GM12878 (cell line): ENCODE measurements around the gene CNTRL. TPM values are rescaled to one million over a fixed set of nuclear protein-coding genes. Genes with fewer than 3 reads are reported as not detected.

Source experiments
- ATAC-seq: fragments of 200-7000 bp; cut with Tn5 transposase; 3 replicates; pipeline ENCODE4 v1.9.1; 2020; ENCODE audit warnings: mild to moderate bottlenecking, moderate library complexity
- BruUV-seq: library from RNA; stranded (reverse); fragments of 400-500 nt; replicated peaks from 2 replicates; lab custom pipeline; 2021; lab: Mats Ljungman, UMichigan
- CTCF ChIA-PET: fragments of 300-600 bp; sonication (Branson Sonifier 250); formaldehyde crosslinking; extraction: SDS; loops from one replicate; lab custom pipeline; 2021; ENCODE audit warnings: inconsistent platforms; lab: Yijun Ruan, JAX
- POLR2A ChIA-PET: fragments of 350-600 bp; formaldehyde crosslinking; extraction: SDS; loops from one replicate; lab custom pipeline; 2021; ENCODE audit warnings: inconsistent platforms; lab: Charles Lee
- RAD21 ChIA-PET: fragments of 300-600 bp; sonication (Branson Sonifier 250); formaldehyde crosslinking; loops from one replicate; lab custom pipeline; 2023; ENCODE audit warnings: antibody characterized with exemption; ENCODE audit not compliant: unreplicated experiment; lab: Charles Lee
- SMC1A ChIA-PET: fragments of 300-600 bp; sonication (Branson Sonifier 250); formaldehyde crosslinking; loops from one replicate; lab custom pipeline; 2023; ENCODE audit not compliant: unreplicated experiment, uncharacterized antibody; lab: Charles Lee
- DNase-seq: peaks from one replicate; pipeline ENCODE4 v3.0.0-alpha.2; 2011; ENCODE audit warnings: low read depth, low spot score
- FAIRE-seq: peaks from 3 replicates; lab custom pipeline; 2011; peaks lifted over from hg19 to GRCh38; lab: Jason Lieb, UNC
- H2AFZ ChIP-seq: 2 replicates; pipeline ENCODE4 v1.6.0; 2011; ENCODE audit warnings: low read depth, low read length, control low read depth; ENCODE audit not compliant: control insufficient read depth
- H3K27ac ChIP-seq: 2 replicates; pipeline ENCODE4 v1.5.1; 2011; ENCODE audit warnings: control low read depth; ENCODE audit not compliant: control insufficient read depth, insufficient read depth
- H3K27me3 ChIP-seq, 2 experiments: replicated peaks in 1 of 2; 2 replicates each; pipeline versions ENCODE4 v1.6.0 to v1.6.1; 2011; ENCODE audit warnings: low read length in 1 of 2; ENCODE audit not compliant: control insufficient read depth in 2 of 2, insufficient read depth in 2 of 2
- H3K36me3 ChIP-seq, 2 experiments: 2 replicates each; pipeline ENCODE4 v1.5.1; 2011; ENCODE audit warnings: low read length in 1 of 2; ENCODE audit not compliant: control insufficient read depth in 2 of 2, insufficient read depth in 2 of 2
- H3K4me1 ChIP-seq: 2 replicates; pipeline ENCODE4 v1.6.1; 2011; ENCODE audit warnings: mild to moderate bottlenecking, low read length, moderate library complexity, mixed read lengths; ENCODE audit not compliant: control insufficient read depth, insufficient read depth
- H3K4me2 ChIP-seq: 2 replicates; pipeline ENCODE4 v1.6.0; 2011; ENCODE audit warnings: control low read depth; ENCODE audit not compliant: control insufficient read depth, insufficient read depth
- H3K4me3 ChIP-seq: fragments of 200-600 bp; sonication (generic); 2 replicates; pipeline ENCODE4 v1.5.1; 2016
- H3K79me2 ChIP-seq: 2 replicates; pipeline ENCODE4 v1.6.0; 2011; ENCODE audit warnings: low read length; ENCODE audit not compliant: control insufficient read depth, insufficient read depth
- H3K9ac ChIP-seq: 2 replicates; pipeline ENCODE4 v1.8.0; 2011; ENCODE audit warnings: low read length, control low read depth, mixed read lengths; ENCODE audit not compliant: control insufficient read depth, insufficient read depth
- H3K9me3 ChIP-seq: replicated peaks from 3 replicates; pipeline ENCODE4 v1.5.1; 2011; ENCODE audit warnings: mild to moderate bottlenecking, low read length; ENCODE audit not compliant: control insufficient read depth, insufficient read depth
- H4K20me1 ChIP-seq: 2 replicates; pipeline ENCODE4 v1.6.0; 2011; ENCODE audit not compliant: control insufficient read depth, insufficient read depth
- CBX3 ChIP-seq: fragments of 200-600 bp; sonication (generic); IDR thresholded peaks from 2 replicates; pipeline ENCODE4 v1.6.1; 2016; ENCODE audit warnings: low read depth, borderline replicate concordance
- CHD1 ChIP-seq: IDR thresholded peaks from 2 replicates; pipeline ENCODE4 v1.6.1; 2012; ENCODE audit warnings: low read depth, low read length, improper control_type of control experiment
- CREM ChIP-seq: IDR thresholded peaks from 2 replicates; pipeline ENCODE4 v1.6.1; 2014; ENCODE audit warnings: antibody characterized with exemption, low read depth
- DPF2 ChIP-seq: fragments of 450-650 bp; IDR thresholded peaks from 2 replicates; pipeline ENCODE4 v1.6.1; 2017; ENCODE audit warnings: mild to moderate bottlenecking
- E2F4 ChIP-seq: IDR thresholded peaks from 2 replicates; pipeline ENCODE4 v1.6.1; 2012; ENCODE audit warnings: low read depth, low read length, improper control_type of control experiment
- FOXM1 ChIP-seq: IDR thresholded peaks from 2 replicates; pipeline ENCODE4 v1.6.1; 2012; ENCODE audit warnings: low read depth, mild to moderate bottlenecking, inconsistent platforms, low read length, moderate library complexity
- HDGF ChIP-seq: fragments of 450-650 bp; IDR thresholded peaks from 2 replicates; pipeline ENCODE4 v1.6.1; 2016; ENCODE audit warnings: antibody characterized with exemption
- IKZF2 ChIP-seq, 2 experiments: fragments of 450-650 bp; IDR thresholded peaks; 2 replicates each; pipeline ENCODE4 v1.6.1; 2017; ENCODE audit warnings: mild to moderate bottlenecking in 2 of 2, moderate library complexity in 2 of 2
- JUND ChIP-seq: IDR thresholded peaks from 2 replicates; pipeline ENCODE4 v1.6.1; 2012; ENCODE audit warnings: low read depth, mild to moderate bottlenecking, low read length, improper control_type of control experiment, moderate library complexity
- MEF2A ChIP-seq: IDR thresholded peaks from 2 replicates; pipeline ENCODE4 v1.6.1; 2011; ENCODE audit warnings: low read depth, mild to moderate bottlenecking, low read length, moderate library complexity; ENCODE audit not compliant: insufficient read depth
- MTA2 ChIP-seq: fragments of 450-650 bp; IDR thresholded peaks from 2 replicates; pipeline ENCODE4 v1.6.1; 2016; ENCODE audit warnings: low read depth, mild to moderate bottlenecking, moderate library complexity
- MYB ChIP-seq: fragments of 150-350 bp; IDR thresholded peaks from 2 replicates; pipeline ENCODE4 v1.6.1; 2014; ENCODE audit warnings: mild to moderate bottlenecking, low read depth, low read length, borderline replicate concordance
- NFIC ChIP-seq: IDR thresholded peaks from 2 replicates; pipeline ENCODE4 v1.6.1; 2012; ENCODE audit warnings: low read depth, mild to moderate bottlenecking, inconsistent platforms, low read length, moderate library complexity
- SKIL ChIP-seq: fragments of 450-650 bp; IDR thresholded peaks from 2 replicates; pipeline ENCODE4 v1.6.1; 2017; ENCODE audit warnings: mild to moderate bottlenecking, low read depth, inconsistent platforms; ENCODE audit not compliant: poor library complexity, severe bottlenecking
- SP1 ChIP-seq: IDR thresholded peaks from one replicate; pipeline ENCODE4 v1.6.1; 2011; ENCODE audit warnings: low read depth, low read length
- SREBF1 ChIP-seq: IDR thresholded peaks from 2 replicates; pipeline ENCODE4 v1.6.1; 2012; ENCODE audit warnings: mild to moderate bottlenecking, low read length
- YBX1 ChIP-seq: fragments of 450-650 bp; IDR thresholded peaks from 2 replicates; pipeline ENCODE4 v1.6.1; 2016; ENCODE audit warnings: antibody characterized with exemption
- WGBS: methylation state at CpG from one replicate; pipeline ENCODE4 v1.1.6; 2016; ENCODE audit warnings: low lambda C conversion rate; ENCODE audit not compliant: insufficient replicate concordance, insufficient coverage; ENCODE audit errors: missing lambda C conversion rate; 5-methylcytosine and 5-hydroxymethylcytosine counted together
- in situ Hi-C: fragments of 300-500 bp; cut with MboI; formaldehyde crosslinking; loops from 9 replicates; pipeline ENCODE4 v1.14.3; 2018; ENCODE audit warnings: mixed read lengths
- intact Hi-C: fragments of 100-400 bp; cut with micrococcal nuclease; formaldehyde crosslinking; loops from one replicate; pipeline ENCODE4 v1.14.2; 2022; ENCODE audit not compliant: unreplicated experiment
- polyA plus RNA-seq, 11 experiments: library from polyadenylated mRNA; depleted of rRNA in 4 of 11; unstranded in 6 of 11; stranded (reverse) in 5 of 11; fragments of >200 nt; fragmentation: Nextera tagmentation in 4 of 11; fragmentation: Illumina TruSeq in 1 of 11; extraction: Ambion mirVana in 4 of 11; extraction: Trizol in 1 of 11; gene quantifications; 1 replicate in 1 of 11; 2 replicates in 10 of 11; pipeline versions ENCODE4 v1.2.1 to v1.2.3, GENCODE V29; 2011 to 2016; ENCODE audit warnings: inconsistent platforms in 2 of 11, missing spikeins in 2 of 11, low read depth in 1 of 11
- total RNA-seq, 4 experiments: library from RNA; depleted of rRNA in 3 of 4; stranded (reverse); fragments of >200 nt in 3 of 4; fragmentation: Illumina TruSeq in 1 of 4; extraction: Trizol in 1 of 4; gene quantifications; 2 replicates each; pipeline versions ENCODE4 v1.2.1 to v1.2.3, GENCODE V29; 2013 to 2021
- TF ChIP-seq, protein P1 (sequence below): IDR thresholded peaks from 2 replicates; pipeline ENCODE4 v1.6.1; 2011; ENCODE audit warnings: borderline replicate concordance, low read depth, mild to moderate bottlenecking, moderate library complexity, low read length; ENCODE audit not compliant: insufficient read depth, poor library complexity, severe bottlenecking

CNTRL gene
- total and polyA plus RNA-seq, 10 of the 15 experiments (the other 5 are each of a cell fraction or from before 2014, with no cell fraction given), result 20.0 to 65.4 (median 38.8) TPM

GRCh38 chr9:121192959-121193640 lies 118.3 kb downstream of the CNTRL start:
- Histone ChIP-seq H3K4me3 (no peak overlapping the region), H3K9me3 (no peaks in the 10 kb centered on the region), H3K4me2 (peak overlapping the region; percentile 26), H3K9ac (no peak overlapping the region), H3K36me3 (peaks cover 0 to 3% of the 10 kb centered on the region in 2 experiments; a peak in 1 of 4 replicates), H4K20me1 (no peaks in the 10 kb centered on the region; the same call in 1 of the 2 replicates), H2AFZ (no peak overlapping the region), H3K4me1 (peaks cover 8% of the 10 kb centered on the region), H3K79me2 (peaks cover 99% of the 10 kb centered on the region), H3K27me3 (no peaks in the 10 kb centered on the region), H3K27ac (no peak overlapping the region)
- ChIA-PET POLR2A (interaction anchor here (1.0 to 1.2 kb wide), 3 partner anchors 8 to 72 kb away, joined by 3 to 8 read pairs (median 3); partner anchors contain the start of gene RAB14), CTCF (interaction anchor here (0.6 to 1.2 kb wide), 3 partner anchors 9 to 85 kb away, joined by 3 read pairs; partner anchors contain the start of gene RAB14), SMC1A (interaction anchor here (1.4 to 1.8 kb wide), 3 partner anchors 7 to 20 kb away, joined by 4 to 9 read pairs (median 5); partner anchors contain the start of gene RAB14), RAD21 (interaction anchor here (1.1 to 2.3 kb wide), 3 partner anchors 7 to 16 kb away, joined by 3 to 6 read pairs (median 4); partner anchors contain the start of gene RAB14)
- in situ Hi-C loops (no loop called here), intact Hi-C loops (loop anchor here (5.0 kb wide), 1 partner anchor 71 kb away; no protein-coding TSS in a partner anchor)
- no TSS peak for BruUV-seq
- ATAC-seq (peak; percentile 20), FAIRE-seq (no peak), DNase-seq (no peak)
- WGBS, result 0% methylated on average over 1 of the region's 1 CpG
- no peak for TF ChIP-seq JUND
- TF ChIP-seq SREBF1, result no peak
- TF ChIP-seq CBX3, result no peak
- no peak for TF ChIP-seq YBX1
- no peak for TF ChIP-seq MYB
- no peak for TF ChIP-seq DPF2
- no peak for TF ChIP-seq SP1
- no peak for TF ChIP-seq HDGF
- no peak for TF ChIP-seq MTA2
- TF ChIP-seq MEF2A, result no peak
- TF ChIP-seq CHD1, result no peak
- TF ChIP-seq CREM, result no peak
- TF ChIP-seq IKZF2 (IDR thresholded peaks at IDR 0.05), result no peak
- TF ChIP-seq, protein P1, sequence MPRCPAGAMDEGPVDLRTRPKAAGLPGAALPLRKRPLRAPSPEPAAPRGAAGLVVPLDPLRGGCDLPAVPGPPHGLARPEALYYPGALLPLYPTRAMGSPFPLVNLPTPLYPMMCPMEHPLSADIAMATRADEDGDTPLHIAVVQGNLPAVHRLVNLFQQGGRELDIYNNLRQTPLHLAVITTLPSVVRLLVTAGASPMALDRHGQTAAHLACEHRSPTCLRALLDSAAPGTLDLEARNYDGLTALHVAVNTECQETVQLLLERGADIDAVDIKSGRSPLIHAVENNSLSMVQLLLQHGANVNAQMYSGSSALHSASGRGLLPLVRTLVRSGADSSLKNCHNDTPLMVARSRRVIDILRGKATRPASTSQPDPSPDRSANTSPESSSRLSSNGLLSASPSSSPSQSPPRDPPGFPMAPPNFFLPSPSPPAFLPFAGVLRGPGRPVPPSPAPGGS, result no peak
- no peak for TF ChIP-seq NFIC
- no peak for TF ChIP-seq E2F4
- no peak for TF ChIP-seq FOXM1
- TF ChIP-seq SKIL, result no peak
